ENCODE measurements around the gene DNAJC15.
"Not testable (repeated sequence)": the region's sequence is repeated elsewhere in the genome, so short reads cannot be mapped to it uniquely, and the experiment has no call there.

DNAJC15 gene

GRCh38 chr13:43044720-43045301 lies 21.4 kb downstream of the DNAJC15 start:
- no peak for DNase-seq (ENCODE audit: low read depth in 2 of 2, low spot score in 1 of 2)

GRCh38 chr13:43045302-43045773 lies 22.0 kb downstream of the DNAJC15 start:
- DNase-seq (ENCODE audit: low read depth in 2 of 2, low spot score in 1 of 2) = not testable (repeated sequence)

GRCh38 chr13:43046259-43046658 lies 22.9 kb downstream of the DNAJC15 start:
- no peak for DNase-seq (ENCODE audit: low read depth in 2 of 2, low spot score in 1 of 2)

DNA sequence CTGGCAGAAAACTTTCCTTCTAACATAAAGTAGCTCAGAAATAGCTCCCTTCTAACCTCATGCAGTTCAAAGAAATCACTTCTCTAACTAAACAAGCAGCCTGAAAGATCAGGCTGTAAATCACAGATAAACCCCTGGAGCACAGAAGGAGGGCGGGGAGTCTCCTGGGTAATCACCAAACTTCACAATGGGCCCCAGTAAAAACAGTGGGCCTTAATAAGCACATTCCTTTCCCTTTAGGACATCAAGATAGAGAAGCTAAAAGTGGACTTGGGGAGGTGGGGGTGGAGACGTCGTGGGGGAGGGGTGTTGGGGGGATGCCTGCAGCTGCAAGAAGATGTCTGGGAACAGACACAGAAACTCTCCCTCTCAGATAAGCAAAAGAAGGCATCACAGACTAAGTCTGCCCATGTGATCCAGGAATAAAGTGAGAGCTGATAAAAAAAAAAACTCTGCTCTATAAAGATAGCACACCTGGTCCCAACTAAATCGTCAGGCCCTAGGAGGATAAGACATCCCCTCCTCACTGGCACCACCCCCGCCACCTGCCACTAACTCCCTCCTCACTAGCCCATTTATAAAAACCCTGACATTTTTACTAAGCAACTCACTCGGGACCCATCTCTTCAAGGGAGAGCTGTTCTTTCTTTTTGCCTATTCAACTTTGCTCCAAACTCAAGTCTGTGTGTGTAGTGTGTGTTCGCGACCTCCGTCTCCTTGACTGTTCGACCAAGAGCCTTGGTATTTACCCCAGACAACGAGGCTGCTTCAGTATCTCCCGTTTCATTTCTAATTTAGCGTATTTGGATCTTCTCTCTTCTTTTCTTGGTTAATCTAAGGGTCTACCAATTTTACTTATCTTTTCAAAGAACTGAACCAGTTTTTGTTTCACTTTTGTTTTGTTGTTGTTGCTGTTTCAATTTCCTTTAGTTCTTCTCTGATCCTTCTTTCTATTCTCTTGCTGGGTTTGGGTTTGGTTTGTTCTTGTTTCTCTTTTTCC lies 31.7 kb downstream of the DNAJC15 start:
- no peak for DNase-seq (ENCODE audit: low read depth in 2 of 2, low spot score in 1 of 2)

- no peak for DNase-seq (ENCODE audit: low read depth in 2 of 2, low spot score in 1 of 2)
These were observed 34.4 kb downstream of the DNAJC15 start for GRCh38 chr13:43057653-43058317.

GRCh38 chr13:43058318-43058674 lies 34.9 kb downstream of the DNAJC15 start:
- DNase-seq (ENCODE audit: low read depth in 2 of 2, low spot score in 1 of 2) = no peak

GRCh38 chr13:43058831-43059230 lies 35.4 kb downstream of the DNAJC15 start:
- DNase-seq (ENCODE audit: low read depth in 2 of 2, low spot score in 1 of 2) = no peak

- not testable (repeated sequence) for DNase-seq (ENCODE audit: low read depth in 2 of 2, low spot score in 1 of 2)
These were observed 36.4 kb downstream of the DNAJC15 start for GRCh38 chr13:43059779-43060178.

DNA sequence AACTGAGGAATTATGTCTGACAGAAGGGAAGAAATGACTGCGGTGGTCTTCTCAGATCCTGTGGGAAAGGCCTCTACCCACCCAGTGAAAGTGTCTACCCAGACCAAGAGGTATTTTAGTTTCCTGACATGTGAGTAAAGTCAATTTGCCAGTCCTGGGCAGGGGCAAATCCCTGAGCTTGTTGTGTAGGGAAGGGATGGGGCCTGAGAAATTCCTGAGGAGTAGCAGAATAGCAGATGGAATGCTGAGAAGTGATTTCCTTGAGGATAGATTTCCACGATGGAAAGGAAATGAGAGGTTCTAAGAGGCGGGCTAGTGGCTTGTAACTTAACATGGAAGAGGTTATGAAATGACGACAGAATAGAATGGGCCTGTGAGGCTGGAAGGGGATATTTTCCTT lies 37.4 kb downstream of the DNAJC15 start:
- DNase-seq (ENCODE audit: low read depth in 2 of 2, low spot score in 1 of 2) = not testable (repeated sequence)

- DNase-seq (ENCODE audit: low read depth in 2 of 2, low spot score in 1 of 2) = no peak
These were observed 38.3 kb downstream of the DNAJC15 start for GRCh38 chr13:43061496-43062280.

- DNase-seq (ENCODE audit: low read depth in 2 of 2, low spot score in 1 of 2) = no peak
These were observed 48.4 kb downstream of the DNAJC15 start for GRCh38 chr13:43071824-43072223.

GRCh38 chr13:43072394-43072793 lies 49.0 kb downstream of the DNAJC15 start:
- DNase-seq (ENCODE audit: low read depth in 2 of 2, low spot score in 1 of 2) = no peak

DNA sequence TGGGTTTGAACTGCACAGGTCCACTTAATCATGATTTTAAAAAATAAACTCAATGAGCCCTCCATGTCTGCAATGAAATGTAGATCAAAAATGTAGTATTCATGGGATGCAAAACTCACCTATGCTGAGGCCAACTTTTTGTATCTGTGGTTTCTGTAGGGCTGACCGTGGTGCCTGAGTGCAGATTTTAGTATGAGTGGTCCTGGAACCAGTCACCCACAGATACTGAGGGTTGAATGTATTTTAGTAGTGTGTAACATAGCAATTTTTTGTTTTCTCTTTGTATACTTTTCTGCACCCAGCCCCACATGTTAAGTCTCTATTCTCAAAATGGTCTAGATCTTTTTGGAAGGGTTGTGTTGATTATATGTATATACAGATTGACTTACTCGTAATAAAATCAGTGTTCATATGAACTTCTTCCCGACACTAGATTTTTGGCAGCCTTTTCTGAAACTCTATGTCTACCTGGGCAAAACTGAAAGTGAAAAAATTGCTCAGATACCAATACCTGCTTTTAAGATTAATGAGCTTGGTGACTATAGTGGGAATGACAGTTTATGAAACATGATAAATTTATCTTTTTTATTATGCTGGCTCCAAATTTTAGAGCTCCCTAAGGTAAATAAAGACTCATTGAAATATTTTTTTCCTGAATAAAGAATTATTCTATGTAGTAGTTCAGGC lies 51.6 kb downstream of the DNAJC15 start:
- no peak for DNase-seq (ENCODE audit: low read depth in 2 of 2, low spot score in 1 of 2)

- DNase-seq (ENCODE audit: low read depth in 2 of 2, low spot score in 1 of 2) = not testable (repeated sequence)
These were observed 52.1 kb downstream of the DNAJC15 start for GRCh38 chr13:43075511-43075902.

GRCh38 chr13:43077046-43077445 lies 53.7 kb downstream of the DNAJC15 start:
- DNase-seq (ENCODE audit: low read depth in 2 of 2, low spot score in 1 of 2) = no peak

- DNase-seq (ENCODE audit: low read depth in 2 of 2, low spot score in 1 of 2) = no peak
These were observed 54.1 kb downstream of the DNAJC15 start for GRCh38 chr13:43077461-43077860.

GRCh38 chr13:43077906-43078305 lies 54.5 kb downstream of the DNAJC15 start:
- DNase-seq (ENCODE audit: low read depth in 2 of 2, low spot score in 1 of 2) = no peak

DNA sequence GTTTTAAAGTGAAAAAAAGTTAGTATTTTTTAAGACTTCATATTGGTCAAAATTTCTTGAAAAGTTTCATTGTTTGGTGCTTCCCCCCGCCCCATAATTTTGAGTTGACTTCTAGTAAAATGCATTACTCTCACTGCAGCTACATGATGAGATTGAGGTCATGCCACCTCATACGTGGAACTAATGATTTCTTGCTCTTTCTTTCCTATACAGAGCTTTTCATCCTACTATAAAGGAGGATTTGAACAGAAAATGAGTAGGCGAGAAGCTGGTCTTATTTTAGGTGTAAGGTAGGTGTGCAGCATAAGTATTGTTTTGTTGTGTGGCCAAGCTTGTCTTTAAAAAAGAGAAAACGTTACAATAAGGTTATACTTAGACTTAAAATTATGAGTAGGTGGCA lies 55.0 kb downstream of the DNAJC15 start:
- DNase-seq (ENCODE audit: low read depth in 2 of 2, low spot score in 1 of 2) = no peak

DNA sequence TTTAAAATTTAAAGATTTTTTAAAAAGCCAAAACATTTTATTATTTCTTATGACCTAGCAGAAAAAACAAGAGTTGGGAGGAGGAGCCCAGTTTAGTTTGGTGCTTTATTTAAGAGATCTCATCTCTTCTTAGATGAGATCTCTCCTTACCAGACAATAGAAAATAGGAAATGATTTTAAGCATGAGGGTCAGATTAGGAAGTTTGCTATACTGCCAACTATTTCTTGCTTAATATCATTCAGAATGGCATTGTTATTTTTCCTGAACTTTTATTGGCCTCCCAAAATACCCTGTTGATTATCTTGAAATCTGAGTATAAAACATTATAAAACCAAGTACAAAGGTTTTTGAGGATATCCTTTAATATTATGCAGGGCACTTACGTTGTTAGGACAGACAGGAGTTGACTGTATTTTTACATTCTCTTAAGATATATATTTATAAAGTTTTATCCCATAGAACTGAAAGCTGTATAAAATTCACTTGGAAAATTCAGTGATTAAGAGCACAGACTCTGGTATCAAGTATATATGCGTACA lies 56.1 kb downstream of the DNAJC15 start:
- no peak for DNase-seq (ENCODE audit: low read depth in 2 of 2, low spot score in 1 of 2)

DNA sequence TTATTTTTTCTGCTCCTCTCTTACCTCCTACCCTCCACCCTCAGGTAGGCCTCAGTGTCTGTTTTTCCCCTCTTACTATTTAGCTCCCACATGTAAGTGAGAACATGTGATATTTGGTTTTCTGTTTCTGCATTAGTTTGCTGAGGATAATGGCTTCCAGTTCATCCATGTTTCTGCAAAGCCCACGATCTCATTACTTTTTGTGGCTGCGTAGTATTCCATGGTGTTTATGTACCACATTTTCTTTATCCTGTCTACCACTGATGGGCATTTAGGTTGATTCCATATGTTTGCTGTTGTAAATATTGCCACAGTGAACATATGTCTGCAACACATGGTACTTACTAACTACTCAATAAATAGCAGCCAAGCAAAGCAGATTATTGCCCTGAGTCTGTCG lies 56.8 kb downstream of the DNAJC15 start:
- DNase-seq (ENCODE audit: low read depth in 2 of 2, low spot score in 1 of 2) = no peak

All from stimulated activated CD8-positive, alpha-beta memory T cell treated with anti-CD3 and anti-CD28 coated beads, Interleukin-4, amount 100 ng/mL, for 4 hours (primary cell).